Stimulated activated CD4-positive, alpha-beta T cell treated with anti-CD3 and anti-CD28 coated beads, Interleukin-4, amount 100 ng/mL, for 4 hours (primary cell): ENCODE results near the gene KCNJ1.

ENCODE experiments used
- DNase-seq, 2 experiments: peaks; one replicate each; pipeline ENCODE4 v3.0.0-alpha.2; 2020

The KCNJ1 gene

DNA sequence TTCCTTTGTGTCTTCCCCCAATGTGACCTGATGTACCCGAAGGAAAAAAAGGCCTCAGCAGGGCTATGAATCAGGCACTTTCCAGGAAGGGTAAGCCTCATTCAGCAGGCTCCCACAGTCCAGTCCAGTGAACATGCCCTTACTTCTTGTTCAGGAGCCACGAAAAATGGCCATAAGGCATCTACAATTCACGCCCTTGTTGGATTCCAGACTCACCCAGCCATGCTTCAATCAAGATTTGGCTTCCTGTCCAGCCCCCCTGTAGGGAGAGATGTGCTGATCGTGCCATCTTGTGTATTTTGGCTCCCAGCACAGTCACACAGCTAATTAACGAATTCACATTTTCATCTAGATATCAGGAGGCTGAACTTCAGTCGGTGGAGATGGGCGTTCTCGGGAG lies 14.1 kb upstream of the KCNJ1 start:
- no peak for DNase-seq

DNA sequence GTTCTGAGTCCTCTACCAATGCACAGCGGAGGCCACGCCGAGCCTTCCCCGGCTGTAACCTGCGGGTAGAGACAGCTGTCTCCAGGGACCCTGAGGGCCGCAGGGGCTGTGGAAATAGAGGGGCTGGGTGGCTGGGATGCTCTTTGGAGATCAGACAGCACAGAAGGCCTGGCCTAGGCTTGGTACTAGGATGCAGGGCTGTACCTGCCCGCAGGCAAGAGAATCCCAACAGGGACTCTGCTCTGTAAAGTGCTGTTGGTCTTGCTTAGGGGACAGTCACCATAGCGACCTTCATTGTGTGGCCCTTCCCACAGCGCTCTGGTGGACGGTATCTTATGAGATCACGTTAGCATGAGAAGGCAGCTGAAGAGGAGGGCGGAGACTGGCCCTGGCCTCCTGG lies 12.7 kb upstream of the KCNJ1 start:
- DNase-seq = no peak

DNA sequence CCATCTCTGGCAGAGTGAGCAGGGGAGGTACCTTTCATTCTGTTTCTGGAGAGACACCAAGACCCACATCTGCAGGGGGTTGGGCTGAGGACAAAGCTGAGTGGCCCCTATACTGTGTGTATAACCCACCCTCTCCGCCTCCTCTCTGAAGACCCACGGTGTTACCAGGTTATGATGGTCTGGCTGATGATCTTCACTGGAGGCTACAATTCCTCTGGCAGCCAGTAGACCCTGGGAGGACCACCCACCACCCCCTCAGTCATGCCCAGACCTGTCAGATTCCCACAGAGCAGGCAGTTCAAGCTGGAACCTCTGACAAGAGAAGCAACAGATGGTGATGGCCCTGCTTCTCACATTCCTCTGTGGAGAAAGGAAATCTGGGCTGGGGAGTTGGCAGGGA lies 11.4 kb upstream of the KCNJ1 start:
- DNase-seq = no peak

DNA sequence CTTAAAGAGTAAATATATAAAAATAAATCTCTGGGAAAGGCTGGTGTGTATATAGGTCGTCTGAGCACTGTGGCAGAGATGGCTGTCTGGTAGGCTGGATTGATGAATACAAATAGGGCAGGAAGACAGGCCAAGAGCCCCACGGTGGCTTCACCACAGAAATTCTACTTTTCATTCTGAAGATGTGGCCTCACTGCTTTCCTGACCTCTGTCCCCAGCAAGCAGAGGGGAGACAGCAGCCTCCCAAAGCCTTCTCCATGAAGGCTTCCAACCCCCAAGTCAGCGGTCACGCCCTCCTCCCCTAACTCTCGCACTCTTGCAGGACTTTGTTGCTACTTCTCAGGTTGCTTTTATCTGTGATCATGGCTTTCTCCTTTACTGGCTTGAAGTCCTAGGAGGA lies 10.6 kb upstream of the KCNJ1 start:
- no peak for DNase-seq

DNA sequence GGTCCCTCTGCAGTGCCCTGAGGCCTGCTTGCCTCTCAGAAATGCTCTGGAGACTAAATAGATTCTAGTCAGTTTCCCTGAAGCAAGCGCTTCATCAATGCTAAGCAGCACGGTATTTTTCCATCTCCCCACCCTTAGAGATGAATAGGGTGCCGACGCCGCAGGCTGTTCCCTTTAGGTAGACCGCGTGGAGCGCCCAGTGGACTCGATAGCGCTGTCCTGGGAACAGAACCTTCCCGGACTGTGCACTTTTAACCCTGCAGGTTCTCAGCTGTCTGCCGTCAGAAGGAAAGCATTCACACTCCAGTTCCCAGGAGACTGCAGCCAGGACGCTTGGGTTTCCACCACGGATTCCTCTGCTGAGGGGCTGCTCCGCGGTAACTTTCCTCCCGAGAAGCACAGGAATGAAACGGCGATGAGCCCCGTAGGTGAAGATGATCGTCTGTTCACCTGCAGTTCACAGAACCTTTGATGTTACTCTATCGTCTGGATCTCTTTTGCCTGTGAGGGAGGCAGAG lies 9.1 kb upstream of the KCNJ1 start:
- no peak for DNase-seq

DNA sequence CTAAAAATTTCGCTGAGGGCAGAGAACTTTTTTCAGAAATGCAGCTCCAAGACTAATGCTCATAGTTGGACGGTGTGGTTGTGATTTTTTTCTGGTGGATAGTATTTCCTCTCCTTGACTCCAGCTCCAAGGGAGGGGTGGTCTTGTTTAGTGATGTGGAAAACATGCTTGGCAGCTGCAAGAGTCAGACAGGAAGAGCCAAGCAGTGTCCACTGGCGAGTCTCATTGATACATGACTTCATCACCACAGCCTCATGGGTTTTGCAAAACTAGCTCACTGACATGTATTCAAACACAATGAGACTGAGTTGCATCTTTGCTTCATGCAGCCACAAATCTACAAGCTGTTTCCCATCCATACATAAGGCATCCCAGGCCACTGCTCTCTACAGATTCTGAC lies 7.3 kb upstream of the KCNJ1 start:
- DNase-seq = no peak

DNA sequence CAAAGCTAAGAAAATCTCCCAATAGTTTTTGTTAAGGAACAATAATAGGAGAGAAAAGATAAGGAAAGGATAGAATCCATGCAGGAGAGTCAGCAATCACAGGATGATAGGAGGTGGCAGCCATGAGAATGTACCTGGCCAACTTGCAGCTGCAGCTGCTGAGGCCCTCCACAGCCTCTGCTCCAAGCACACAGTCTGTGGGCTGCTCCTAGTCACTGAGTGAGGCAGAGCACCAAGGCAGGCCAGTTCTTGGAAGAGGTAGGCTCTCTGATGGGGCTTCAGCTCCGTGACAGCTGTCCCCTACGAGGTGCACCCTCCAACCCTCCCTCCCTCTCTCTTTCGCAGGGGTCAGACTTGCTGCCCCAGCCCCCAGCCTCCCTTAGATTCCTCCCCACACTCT lies 5.5 kb upstream of the KCNJ1 start:
- DNase-seq = no peak

DNA sequence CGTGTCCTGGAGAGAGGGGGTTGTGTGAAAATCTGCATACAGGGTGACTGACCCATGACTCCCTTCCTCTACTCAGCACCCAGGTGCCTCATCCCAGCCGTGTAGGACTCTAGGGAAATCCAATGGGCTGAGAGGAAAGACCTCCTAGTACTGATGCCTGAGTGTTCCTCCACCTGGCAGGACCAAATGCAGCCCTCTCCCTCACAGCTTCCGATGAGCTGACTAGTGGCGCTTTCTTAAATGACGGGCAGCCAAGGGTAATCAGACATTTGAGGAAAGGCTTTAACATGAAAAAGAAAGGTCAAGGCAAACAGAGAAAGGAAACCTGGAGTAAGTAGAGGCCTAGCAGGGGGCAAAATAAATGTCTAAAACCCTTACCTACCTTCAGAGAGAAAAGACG lies 5.0 kb upstream of the KCNJ1 start:
- no peak for DNase-seq

DNA sequence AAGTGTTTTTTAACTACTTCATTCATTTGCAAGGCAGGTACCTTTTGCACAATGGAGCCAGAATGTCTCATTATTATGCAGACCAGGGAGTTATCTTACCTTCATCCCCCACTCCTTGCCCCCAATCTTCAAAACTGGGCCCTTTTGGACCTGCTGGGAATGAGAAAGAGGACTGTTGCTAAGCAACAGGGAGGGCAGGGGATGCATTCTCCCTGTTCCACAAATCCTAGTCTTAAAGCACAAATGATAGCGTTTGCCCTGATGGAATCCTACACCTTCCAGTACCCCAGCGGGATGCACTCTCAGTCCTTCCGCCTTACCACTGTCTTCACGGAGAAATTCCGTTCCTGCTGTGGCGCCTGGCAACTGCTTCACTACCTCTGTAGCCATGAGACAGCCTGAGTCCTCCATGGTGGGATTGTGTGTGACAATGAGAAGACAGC lies 4.1 kb upstream of the KCNJ1 start:
- no peak for DNase-seq

DNA sequence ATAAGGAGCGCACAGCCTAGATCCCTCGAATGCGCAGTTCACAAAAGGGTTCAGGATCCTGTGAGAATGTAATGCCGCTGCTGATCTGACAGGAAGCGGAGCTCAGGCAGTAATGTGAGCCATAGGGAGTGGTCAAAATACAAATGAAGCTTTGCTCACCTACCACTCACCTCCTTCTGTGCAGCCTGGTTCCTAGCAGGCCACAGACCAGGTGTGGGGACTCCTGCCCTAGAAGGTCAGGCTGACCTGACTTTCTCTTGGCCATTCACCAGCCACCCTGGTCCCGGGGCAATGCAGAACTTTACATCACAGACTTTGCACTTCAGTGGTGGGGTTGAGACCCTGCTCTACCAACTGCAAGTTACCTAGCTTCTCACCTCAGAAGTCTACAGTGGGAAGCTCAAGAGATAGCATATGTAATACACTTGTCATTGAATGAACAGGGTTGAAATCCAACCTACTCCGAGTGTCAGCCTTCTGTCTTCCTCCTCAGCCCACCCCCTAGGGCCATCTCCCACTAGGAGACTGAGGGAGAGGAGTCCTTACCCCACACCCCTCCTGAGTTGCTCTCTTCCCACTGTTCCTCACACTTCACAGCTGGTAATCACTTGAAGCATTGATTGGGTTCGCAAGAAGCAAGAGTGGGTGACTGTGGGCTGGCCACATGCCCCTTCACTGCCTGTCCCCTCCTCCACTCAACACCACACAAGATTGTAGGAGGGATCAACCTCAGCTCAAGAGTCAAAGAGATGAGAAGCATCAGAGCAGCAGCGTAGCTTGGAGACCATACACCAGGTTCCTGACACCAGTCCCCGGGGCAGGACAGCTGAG lies 2.0 kb upstream of the KCNJ1 start:
- no peak for DNase-seq

DNA sequence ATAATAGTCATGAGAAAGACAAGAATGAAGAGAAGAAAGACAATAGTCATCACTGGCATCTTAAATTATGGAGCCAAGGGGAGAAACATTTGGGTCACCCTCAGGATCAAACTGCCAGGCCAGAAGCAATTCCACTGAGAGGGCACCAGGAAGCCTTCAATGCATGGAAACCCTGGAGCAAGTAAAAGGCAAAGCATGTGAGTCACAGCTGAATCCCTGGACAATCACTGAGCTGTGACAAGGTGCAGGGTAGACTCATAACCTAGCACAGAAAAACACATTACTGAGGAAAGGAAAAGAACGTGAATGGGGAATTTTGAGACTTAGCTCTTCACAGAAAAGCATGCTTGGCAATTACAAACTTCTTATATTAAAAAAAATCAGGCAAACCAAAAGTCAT lies 1.6 kb downstream of the KCNJ1 start:
- DNase-seq = no peak

DNA sequence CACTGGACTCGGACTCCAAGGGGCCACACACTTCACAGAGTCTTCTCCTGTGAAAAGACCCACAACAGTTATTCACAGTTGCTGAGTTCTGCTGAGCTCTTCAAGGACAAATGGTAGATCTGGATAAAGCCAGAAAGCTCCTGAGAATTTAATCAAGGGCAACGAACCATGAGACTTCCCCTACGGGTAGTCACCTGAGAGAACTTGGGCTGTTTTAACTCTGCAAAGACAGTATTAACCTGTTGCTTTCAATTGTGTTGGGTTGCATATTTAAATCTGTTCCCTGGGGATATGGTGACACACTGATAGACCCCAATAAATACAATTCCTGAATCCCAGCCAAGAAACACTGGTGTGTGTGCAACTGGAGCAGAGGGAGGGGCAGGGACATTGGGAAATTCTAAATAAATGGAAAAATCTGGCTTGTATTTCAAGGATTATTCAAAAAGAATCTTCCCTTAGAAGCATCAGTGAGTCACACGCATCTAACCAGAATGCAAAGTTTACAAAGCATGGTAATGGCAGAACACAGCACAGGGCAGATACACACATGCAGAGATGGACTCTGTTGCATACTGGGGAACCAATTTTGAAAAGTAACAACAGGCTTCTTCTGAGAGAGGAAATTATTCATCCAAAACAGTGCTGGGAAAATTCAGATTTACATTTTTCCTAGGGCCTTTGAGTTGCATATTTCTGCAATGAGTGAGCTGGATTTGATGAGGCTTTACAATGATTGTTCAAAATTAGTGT lies 4.0 kb downstream of the KCNJ1 start:
- no peak for DNase-seq

DNA sequence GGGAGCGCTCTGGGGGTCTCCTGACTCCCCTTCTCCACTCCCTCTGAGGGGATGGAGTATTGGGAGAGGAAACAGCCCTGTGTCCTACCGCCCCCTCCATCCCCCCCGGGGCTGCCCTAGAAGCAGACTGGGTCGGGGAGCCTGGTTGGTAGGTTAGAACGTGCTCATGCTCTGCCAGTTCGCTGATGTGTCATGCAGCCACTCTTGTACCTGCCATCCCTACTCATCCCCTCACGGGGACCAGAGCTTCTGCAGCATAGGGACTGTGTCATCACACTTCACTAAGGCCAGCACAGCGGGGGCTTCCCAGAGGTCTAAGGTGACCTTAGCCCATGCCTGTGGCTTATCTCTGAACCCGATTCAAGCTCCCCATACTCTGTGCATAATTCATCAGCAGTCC lies 4.7 kb downstream of the KCNJ1 start:
- no peak for DNase-seq

DNA sequence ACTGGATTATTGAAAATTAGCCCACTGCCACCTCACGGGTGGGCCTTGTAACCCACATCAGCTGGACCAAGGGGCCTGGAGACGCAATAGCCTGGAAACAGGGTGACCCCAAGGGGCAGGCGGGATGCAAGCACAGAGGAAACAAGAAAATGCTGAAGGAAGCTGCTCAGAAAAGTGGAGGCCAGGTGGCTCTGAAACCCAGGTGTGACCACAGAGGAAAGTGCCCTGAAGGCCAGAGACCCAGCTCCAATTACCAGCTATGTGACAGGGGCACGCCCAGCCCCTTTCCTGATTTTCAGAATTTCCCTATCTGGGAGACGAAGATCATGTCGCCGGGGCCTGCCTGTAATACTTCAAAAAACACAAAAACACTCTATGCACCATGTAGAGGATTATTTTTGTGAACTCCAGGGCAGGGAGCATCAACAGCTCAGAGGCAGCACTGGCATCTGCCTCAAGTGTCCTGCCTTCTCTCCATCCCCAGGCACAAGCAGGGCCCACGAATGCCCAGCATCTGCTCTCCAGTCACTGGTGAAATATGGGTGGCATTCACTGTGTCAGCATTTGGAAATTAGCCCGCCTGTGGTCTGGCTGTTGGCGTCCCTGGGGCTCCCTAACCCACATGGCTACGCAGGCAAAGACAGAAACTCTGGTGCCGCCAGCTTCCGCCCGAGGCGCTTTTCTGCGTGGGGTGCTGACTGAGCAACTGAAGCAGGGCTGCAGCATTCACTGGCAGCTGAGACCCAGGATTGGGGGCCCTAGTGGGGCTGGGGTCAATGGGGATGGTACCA lies 6.3 kb downstream of the KCNJ1 start:
- DNase-seq = no peak

DNA sequence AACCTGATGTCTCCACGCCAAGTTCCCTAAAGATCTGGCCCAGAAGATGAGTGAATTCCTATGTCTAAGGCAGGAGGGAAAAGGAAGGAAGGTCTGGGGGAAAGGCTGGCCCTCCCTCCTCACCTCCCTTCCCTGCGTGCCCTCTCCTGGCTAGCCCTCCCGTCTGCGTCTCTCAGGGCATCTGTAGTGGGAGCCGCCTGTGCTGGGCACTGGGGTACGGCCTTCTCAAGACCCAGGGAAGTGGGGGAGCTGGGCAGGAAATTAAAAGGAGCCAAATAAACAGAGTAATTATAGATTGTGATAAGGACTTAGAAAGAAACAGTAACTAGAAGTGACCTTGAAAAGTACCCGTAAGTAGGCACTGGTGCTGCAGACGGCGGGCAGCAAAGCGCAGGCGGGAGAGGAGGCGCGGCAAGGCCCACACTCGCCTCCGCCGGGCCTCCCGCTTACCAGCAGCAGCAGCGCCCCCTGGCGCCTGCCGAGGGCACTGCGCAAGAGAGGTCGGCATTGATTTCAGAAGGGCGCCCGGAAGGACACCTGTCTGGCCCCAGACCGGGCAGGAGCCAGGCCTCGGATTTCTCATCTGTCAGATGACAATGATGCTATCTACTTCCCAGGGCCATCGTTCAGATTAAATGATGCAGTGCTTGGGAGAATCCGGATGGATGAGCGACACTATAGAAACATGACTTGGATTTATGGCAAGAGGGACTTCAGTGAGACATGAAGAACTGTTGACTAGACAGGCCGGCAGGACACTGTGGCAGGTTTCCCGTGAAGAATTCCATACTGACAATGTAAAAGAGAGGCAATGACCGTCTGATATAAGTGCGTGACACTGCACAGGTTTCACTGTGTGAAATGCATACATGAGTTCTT lies 7.3 kb downstream of the KCNJ1 start:
- DNase-seq = peak; percentile 67 to 73

DNA sequence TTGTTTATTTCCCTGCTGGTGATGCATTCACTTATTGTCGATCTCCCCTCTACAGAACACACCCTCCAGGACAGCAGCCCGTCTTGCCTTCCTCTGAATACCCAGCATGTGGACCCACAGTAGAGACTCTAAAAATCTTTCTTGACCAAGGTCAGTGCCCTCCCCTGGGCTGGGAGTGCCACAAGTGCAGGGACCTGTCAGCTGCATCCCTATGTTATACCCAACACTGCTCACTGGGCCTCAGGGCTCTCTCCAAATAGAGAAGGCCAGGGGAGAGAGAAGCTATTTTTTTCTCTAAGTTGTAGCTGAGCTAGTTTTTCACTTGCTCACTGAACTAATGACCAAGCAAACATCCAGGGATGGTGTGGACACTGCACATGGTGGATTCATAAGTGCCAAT lies 9.8 kb downstream of the KCNJ1 start:
- DNase-seq = no peak

DNA sequence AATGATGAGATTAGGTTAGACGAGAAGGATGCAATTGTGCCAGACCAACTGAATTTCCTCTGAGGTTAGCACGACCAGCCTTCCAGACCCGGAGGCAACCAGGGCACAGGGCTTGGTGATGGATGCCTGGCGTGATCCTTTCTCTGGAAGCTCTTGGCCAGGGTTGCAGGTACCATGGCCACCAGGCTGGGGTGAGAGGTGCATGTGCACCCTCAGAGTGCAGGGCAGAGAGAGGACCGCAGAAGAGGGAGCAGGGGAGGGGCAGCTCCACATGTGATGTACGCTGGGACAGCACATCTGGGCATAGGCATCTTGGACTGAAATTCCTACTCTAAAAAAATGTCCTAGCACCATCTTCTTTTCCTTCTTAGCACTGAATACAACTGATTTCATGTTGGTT lies 10.9 kb downstream of the KCNJ1 start:
- DNase-seq = no peak

DNA sequence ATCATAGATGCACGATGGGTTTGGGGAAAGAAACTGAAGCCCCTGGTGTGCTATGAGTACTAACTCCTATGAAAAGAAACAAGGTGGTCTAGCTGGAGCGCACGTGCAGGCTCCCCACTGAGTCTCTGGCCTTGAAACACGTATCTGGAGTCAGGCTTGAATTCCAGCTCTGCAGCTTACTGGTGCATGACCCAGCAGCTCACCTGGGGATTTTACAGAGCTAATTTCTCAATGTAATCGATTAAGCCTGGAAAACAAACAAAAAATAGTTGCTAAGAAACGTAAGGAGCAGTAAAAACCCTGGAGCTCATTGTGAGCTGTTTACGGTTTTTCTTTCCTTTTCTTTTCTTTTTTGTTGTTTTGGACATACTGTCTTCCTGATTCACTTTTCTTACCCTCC lies 12.3 kb downstream of the KCNJ1 start:
- no peak for DNase-seq

DNA sequence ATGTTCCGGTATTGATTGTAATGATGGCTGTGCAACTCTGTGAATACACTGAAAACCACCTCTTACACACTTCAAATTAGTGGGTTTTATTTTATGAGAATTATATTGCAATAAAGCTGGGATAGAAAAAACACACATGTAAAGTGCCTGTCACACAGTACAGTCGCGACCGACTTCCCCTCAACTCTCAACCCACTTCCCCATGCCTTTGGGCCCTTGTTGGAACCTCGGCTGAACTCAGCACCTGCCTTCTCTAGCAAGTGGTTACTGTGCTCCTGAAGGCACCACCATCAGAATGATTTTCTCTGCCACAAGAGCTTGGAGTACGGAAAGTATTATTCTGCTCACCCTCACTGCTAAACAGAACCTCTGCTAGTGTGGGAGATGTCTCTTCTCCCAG lies 13.5 kb downstream of the KCNJ1 start:
- DNase-seq = no peak

DNA sequence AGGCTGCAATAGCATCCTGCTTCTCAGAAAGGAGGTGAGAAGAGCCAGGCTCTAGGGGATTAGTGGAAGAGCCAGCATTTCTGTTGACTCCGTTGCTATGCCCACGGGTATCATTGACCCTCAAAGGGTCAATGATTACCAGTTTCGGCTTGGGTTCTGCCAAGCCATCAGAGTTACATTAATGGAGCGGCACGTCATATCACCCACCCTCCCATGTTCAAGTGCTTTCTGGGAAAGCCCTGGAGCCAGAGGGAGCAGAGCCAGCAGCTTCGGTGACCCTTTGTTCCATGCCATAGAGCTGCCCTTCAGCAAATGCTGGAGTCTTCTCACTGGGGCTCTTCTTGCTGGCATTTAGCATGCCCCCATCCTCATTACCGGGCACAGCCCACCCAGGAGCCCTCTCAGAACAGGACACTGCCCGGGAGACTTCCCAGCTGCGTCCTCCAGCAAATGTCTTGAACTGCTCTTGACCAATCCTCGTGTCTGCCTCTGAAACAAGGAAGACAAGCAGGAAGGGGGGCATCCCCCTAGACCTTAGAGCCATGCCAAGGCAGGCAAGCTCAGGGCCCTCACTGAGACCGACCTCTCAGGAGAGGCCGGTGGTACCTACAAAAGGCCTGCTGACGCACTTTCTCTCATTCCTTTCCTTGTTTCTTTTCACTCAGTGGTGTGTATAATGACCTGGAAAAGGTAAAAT lies 14.6 kb downstream of the KCNJ1 start:
- no peak for DNase-seq

DNA sequence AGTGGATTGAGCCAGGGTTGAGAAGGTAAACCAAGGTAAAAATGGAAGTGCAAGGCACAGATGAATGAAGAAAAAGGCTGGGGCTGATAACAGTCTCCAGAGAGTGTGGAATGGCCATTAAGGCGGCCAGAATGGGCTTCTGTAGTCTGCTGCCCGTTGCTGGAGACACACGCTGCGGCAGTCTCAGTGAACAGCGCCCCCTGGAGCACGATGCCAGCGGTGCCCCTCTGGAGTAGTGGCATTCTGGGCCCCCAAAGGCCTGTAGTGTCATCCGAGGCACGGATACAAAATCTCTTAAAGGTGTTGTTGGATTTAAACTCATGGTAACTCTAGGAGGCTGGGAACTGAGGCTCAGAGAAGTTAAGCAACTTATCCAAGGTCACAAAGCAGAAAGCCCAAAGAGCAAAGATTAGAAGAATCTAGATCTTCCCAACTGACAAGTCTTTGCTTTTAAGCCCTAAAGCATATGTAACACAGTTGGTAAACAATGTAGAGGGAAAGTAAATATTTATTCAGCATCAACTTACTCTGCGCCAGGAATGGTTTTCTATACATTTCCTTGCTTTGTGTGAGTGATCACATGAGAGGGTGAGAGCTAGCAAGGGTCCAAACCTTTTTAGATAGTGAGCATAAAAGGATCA lies 18.2 kb downstream of the KCNJ1 start:
- peak; percentile 34 to 58 for DNase-seq
